ENCODE measurements around the gene PALM3. TPM values are rescaled to one million over a fixed set of nuclear protein-coding genes. Genes with fewer than 3 reads are reported as not detected.
A peak's percentile ranks its signal among the peaks of the same experiment; 100 is the strongest.
"Not testable (repeated sequence)": the region's sequence is repeated elsewhere in the genome, so short reads cannot be mapped to it uniquely, and the experiment has no call there.

PALM3 gene
- total and polyA plus RNA-seq, 2 experiments from 2014 or later: 16.6 to 45.8 TPM

DNA sequence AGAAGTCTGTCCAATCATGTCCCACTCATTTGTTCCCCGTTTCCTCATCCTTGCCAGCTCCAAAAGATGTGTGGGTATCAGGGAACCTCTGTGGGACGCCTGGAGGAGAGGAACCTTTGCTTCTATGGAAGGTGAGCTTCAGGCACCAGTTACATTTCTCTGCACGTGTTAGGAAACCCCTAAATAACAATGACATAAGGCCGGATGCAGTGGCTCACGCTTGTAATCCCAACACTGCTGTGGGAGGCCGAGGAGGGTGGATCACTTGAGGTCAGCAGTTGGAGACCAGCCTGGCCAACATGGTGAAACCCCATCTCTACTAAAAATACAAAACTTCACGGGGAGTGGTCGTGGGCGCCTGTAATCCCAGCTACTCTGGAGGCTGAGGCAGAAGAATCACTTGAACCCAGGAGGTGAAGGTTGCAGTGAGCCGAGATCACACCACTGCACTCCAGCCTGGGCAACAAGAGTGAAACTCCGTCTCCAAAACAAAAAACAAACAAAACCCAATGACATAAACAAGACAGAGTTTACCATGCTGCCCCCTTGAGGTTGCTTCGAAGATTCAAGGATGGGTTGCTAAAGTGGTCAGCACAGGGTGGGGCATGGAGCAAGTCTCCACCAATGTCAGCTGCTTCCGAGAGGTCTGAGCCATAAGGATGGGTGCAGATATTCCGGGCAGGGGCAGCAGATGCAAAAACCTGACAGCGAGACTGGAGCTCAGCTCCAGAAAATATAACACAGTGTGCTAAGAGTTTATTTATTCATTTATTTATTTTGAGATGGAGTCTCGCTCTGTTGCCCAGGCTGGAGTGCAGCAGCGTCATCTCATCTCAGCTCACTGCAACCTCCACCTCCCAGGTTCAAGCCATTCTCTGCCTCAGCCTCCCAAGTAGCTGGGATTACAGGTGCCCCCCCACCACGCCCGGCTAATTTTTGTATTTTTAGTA is 18.9 kb downstream of the PALM3 start:
- not testable (repeated sequence) for H3K4me1 Mint-ChIP-seq; H3K9me3 Mint-ChIP-seq; H3K4me3 Mint-ChIP-seq; H3K9me2 ChIP-seq (ENCODE audit: insufficient read depth); H3K4me2 ChIP-seq; H3K4me3 ChIP-seq; H3K36me3 ChIP-seq (ENCODE audit: insufficient read depth); H3K79me2 ChIP-seq (replicated peaks; ENCODE audit: insufficient read depth); H3K27me3 Mint-ChIP-seq (ENCODE audit: insufficient read depth, low read depth, poor library complexity); H2AFZ ChIP-seq; H3K27ac ChIP-seq (ENCODE audit: low read depth); H3F3A ChIP-seq (replicated peaks; ENCODE audit: low read depth); H4K20me1 ChIP-seq (replicated peaks; ENCODE audit: insufficient read depth); H3K4me1 ChIP-seq (ENCODE audit: insufficient read depth); H3K36me3 Mint-ChIP-seq (ENCODE audit: low read depth); H3K27me3 ChIP-seq (ENCODE audit: insufficient read depth)
- peak; percentile 96 for DNase-seq (ENCODE audit: low spot score)
- peak overlapping the region; percentile 96 for H3K27ac Mint-ChIP-seq
- peak; percentile 98 for ATAC-seq
- TF ChIP-seq, protein P1, sequence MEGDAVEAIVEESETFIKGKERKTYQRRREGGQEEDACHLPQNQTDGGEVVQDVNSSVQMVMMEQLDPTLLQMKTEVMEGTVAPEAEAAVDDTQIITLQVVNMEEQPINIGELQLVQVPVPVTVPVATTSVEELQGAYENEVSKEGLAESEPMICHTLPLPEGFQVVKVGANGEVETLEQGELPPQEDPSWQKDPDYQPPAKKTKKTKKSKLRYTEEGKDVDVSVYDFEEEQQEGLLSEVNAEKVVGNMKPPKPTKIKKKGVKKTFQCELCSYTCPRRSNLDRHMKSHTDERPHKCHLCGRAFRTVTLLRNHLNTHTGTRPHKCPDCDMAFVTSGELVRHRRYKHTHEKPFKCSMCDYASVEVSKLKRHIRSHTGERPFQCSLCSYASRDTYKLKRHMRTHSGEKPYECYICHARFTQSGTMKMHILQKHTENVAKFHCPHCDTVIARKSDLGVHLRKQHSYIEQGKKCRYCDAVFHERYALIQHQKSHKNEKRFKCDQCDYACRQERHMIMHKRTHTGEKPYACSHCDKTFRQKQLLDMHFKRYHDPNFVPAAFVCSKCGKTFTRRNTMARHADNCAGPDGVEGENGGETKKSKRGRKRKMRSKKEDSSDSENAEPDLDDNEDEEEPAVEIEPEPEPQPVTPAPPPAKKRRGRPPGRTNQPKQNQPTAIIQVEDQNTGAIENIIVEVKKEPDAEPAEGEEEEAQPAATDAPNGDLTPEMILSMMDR (conservative IDR thresholded peaks at IDR 0.05; ENCODE audit: low read depth in 2 of 2): peak; percentile 79 to 82
- TF ChIP-seq CREB1 (CRISPR knock-in tag; IDR thresholded peaks at IDR 0.05; ENCODE audit: low read depth): peak; percentile 39; the same call in 1 of the 2 replicates

GRCh38 chr19:14039181-14039580 is 22.7 kb downstream of the PALM3 start:
- Histone ChIP-seq H3F3A (replicated peaks; ENCODE audit: low read depth) (0 out of 2 replicates have a peak, but pooled peaks cover under 1% of the 10 kb centered on the region), H3K9me2 (ENCODE audit: insufficient read depth) (no peaks in the 10 kb centered on the region), H4K20me1 (replicated peaks; ENCODE audit: insufficient read depth) (no peaks in the 10 kb centered on the region), H3K27me3 (ENCODE audit: insufficient read depth) (no peaks in the 10 kb centered on the region), H3K36me3 (ENCODE audit: insufficient read depth) (no peaks in the 10 kb centered on the region), H3K27ac (ENCODE audit: low read depth) (no peak overlapping the region), H3K79me2 (replicated peaks; ENCODE audit: insufficient read depth) (no peaks in the 10 kb centered on the region), H2AFZ (no peak overlapping the region), H3K4me2 (no peak overlapping the region), H3K4me1 (ENCODE audit: insufficient read depth) (no peaks in the 10 kb centered on the region), H3K4me3 (no peak overlapping the region)
- ATAC-seq (no peak), DNase-seq (ENCODE audit: low spot score) (no peak)
- Mint-ChIP-seq H3K36me3 (ENCODE audit: low read depth) (no peaks in the 10 kb centered on the region; the same call in 2 of the 3 replicates), H3K27me3 (ENCODE audit: insufficient read depth, low read depth, poor library complexity) (peaks cover 3% of the 10 kb centered on the region), H3K27ac (no peak overlapping the region), H3K4me3 (no peak overlapping the region), H3K4me1 (peaks cover 3% of the 10 kb centered on the region; the same call in 2 of the 3 replicates), H3K9me3 (no peaks in the 10 kb centered on the region)
- TF ChIP-seq JUNB (IDR thresholded peaks at IDR 0.05; ENCODE audit: unreplicated experiment) (no peak), EZH2phosphoT487 (IDR thresholded peaks at IDR 0.05; ENCODE audit: unreplicated experiment) (no peak), NANOG (IDR thresholded peaks at IDR 0.05; ENCODE audit: borderline replicate concordance) (no peak), ZNF331 (CRISPR knock-in tag; IDR thresholded peaks at IDR 0.05; ENCODE audit: low read depth) (no peak), EZH2 (IDR thresholded peaks at IDR 0.05; ENCODE audit: low read depth, unreplicated experiment) (no peak), REST (IDR thresholded peaks at IDR 0.05; ENCODE audit: unreplicated experiment) (no peak), ZNF114 (CRISPR knock-in tag; IDR thresholded peaks at IDR 0.05) (no peak)
- TF ChIP-seq, protein P2, sequence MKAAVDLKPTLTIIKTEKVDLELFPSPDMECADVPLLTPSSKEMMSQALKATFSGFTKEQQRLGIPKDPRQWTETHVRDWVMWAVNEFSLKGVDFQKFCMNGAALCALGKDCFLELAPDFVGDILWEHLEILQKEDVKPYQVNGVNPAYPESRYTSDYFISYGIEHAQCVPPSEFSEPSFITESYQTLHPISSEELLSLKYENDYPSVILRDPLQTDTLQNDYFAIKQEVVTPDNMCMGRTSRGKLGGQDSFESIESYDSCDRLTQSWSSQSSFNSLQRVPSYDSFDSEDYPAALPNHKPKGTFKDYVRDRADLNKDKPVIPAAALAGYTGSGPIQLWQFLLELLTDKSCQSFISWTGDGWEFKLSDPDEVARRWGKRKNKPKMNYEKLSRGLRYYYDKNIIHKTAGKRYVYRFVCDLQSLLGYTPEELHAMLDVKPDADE (IDR thresholded peaks at IDR 0.05): no peak
- TF ChIP-seq, protein P1 (conservative IDR thresholded peaks at IDR 0.05; ENCODE audit: low read depth in 2 of 2): no peak

All from GM23338 (cell line).